HCT116 (cell line): ENCODE results near the gene AGRP. TPM values are rescaled to one million over a fixed set of nuclear protein-coding genes. Genes with fewer than 3 reads are reported as not detected.

ENCODE experiments used
- ATAC-seq: fragments of 200-7000 bp; cut with Tn5 transposase; 2 replicates; pipeline ENCODE4 v1.9.1; 2020; ENCODE audit warnings: mild to moderate bottlenecking, moderate library complexity
- BruUV-seq: library from RNA; stranded (reverse); fragments of 400-500 nt; replicated peaks from 2 replicates; lab custom pipeline; 2021; lab: Mats Ljungman, UMichigan
- CTCF ChIA-PET: fragments of 300-600 bp; sonication (Branson Sonifier 250); formaldehyde crosslinking; loops from one replicate; lab custom pipeline; 2021; ENCODE audit warnings: antibody characterized with exemption; lab: Charles Lee
- POLR2A ChIA-PET: fragments of 300-600, 350-600 bp; sonication (Branson Sonifier 250); formaldehyde crosslinking; loops from one replicate; lab custom pipeline; 2021; ENCODE audit warnings: antibody characterized with exemption; lab: Charles Lee
- RAD21 ChIA-PET, 2 experiments: fragments of 300-600 bp; sonication (Branson Sonifier 250); formaldehyde crosslinking; loops; one replicate each; lab custom pipeline; 2023; ENCODE audit warnings: low total read pairs in 2 of 2; ENCODE audit not compliant: uncharacterized antibody in 2 of 2, unreplicated experiment in 2 of 2, low non-redundant PET in 1 of 2; lab: Charles Lee
- DNase-seq: peaks from one replicate; pipeline ENCODE4 v3.0.0-alpha.2; 2010; ENCODE audit warnings: low read depth, low spot score
- H2AFZ ChIP-seq: fragments of 200-600 bp; shearing (Covaris generic), sonication (generic); 2 replicates; pipeline ENCODE4 v1.6.1; 2017; ENCODE audit warnings: low read depth, mixed run types, mixed read lengths, antibody characterized with exemption, low read length; ENCODE audit not compliant: poor library complexity, severe bottlenecking
- H3K27ac ChIP-seq: 2 replicates; pipeline ENCODE4 v1.5.1; 2012; ENCODE audit warnings: low read depth, low read length
- H3K27me3 ChIP-seq: fragments of 200-600 bp; sonication (generic); 2 replicates; pipeline ENCODE4 v1.6.1; 2016; ENCODE audit warnings: mixed run types, low read length, mixed read lengths; ENCODE audit not compliant: insufficient read depth
- H3K36me3 ChIP-seq, 2 experiments: fragments of 200-500 bp in 1 of 2; fragments of 200-600 bp in 1 of 2; sonication (Bioruptor generic) in 1 of 2; sonication (generic) in 1 of 2; 2 replicates each; pipeline versions ENCODE4 v1.5.1 to v1.6.1; 2014 to 2016; ENCODE audit warnings: low read length in 2 of 2, inconsistent platforms in 1 of 2, mixed read lengths in 1 of 2, mixed run types in 1 of 2; ENCODE audit not compliant: insufficient read depth in 2 of 2, control insufficient read depth in 1 of 2
- H3K4me1 ChIP-seq, 2 experiments: fragments of 200-600 bp in 1 of 2; sonication (generic) in 1 of 2; 2 replicates each; pipeline versions ENCODE4 v1.5.1 to v1.6.1; 2012 to 2017; ENCODE audit warnings: low read length in 2 of 2, inconsistent platforms in 1 of 2, mild to moderate bottlenecking in 1 of 2, mixed read lengths in 1 of 2, mixed run types in 1 of 2, moderate library complexity in 1 of 2; ENCODE audit not compliant: insufficient read depth in 2 of 2, control insufficient read depth in 1 of 2
- H3K4me2 ChIP-seq: fragments of 200-600 bp; sonication (generic); 2 replicates; pipeline ENCODE4 v1.6.1; 2017; ENCODE audit warnings: mixed run types, low read length, mixed read lengths
- H3K4me3 ChIP-seq, 2 experiments: fragments of 200-600 bp in 1 of 2; sonication (generic) in 1 of 2; replicated peaks in 1 of 2; 2 replicates each; pipeline ENCODE4 v1.5.1; 2011 to 2016; ENCODE audit warnings: low read length in 2 of 2, control low read depth in 1 of 2, low read depth in 1 of 2, mild to moderate bottlenecking in 1 of 2, mixed read lengths in 1 of 2, mixed run types in 1 of 2
- H3K79me2 ChIP-seq: fragments of 200-600 bp; sonication (generic); 2 replicates; pipeline ENCODE4 v1.6.1; 2017; ENCODE audit warnings: mild to moderate bottlenecking, mixed run types, low read length, moderate library complexity, mixed read lengths; ENCODE audit not compliant: insufficient read depth
- H3K9ac ChIP-seq: fragments of 200-600 bp; sonication (generic); 2 replicates; pipeline ENCODE4 v1.6.1; 2016; ENCODE audit warnings: low read length, mixed read lengths
- H3K9me2 ChIP-seq: fragments of 200-600 bp; sonication (generic), shearing (Covaris generic); 2 replicates; pipeline ENCODE4 v1.6.1; 2017; ENCODE audit warnings: mixed run types, mild to moderate bottlenecking, moderate library complexity; ENCODE audit not compliant: insufficient read depth
- H3K9me3 ChIP-seq, 2 experiments: fragments of 200-500 bp in 1 of 2; fragments of 200-600 bp in 1 of 2; sonication (Bioruptor generic) in 1 of 2; sonication (generic) in 1 of 2; 2 replicates each; pipeline ENCODE4 v1.6.1; 2014 to 2017; ENCODE audit warnings: low read length in 2 of 2, mixed read lengths in 2 of 2, inconsistent platforms in 1 of 2, low read depth in 1 of 2, mild to moderate bottlenecking in 1 of 2, mixed run types in 1 of 2, moderate library complexity in 1 of 2; ENCODE audit not compliant: control insufficient read depth in 1 of 2, insufficient read depth in 1 of 2
- H4K20me1 ChIP-seq: fragments of 200-600 bp; sonication (generic), shearing (Covaris generic); 2 replicates; pipeline ENCODE4 v1.6.1; 2017; ENCODE audit warnings: mixed run types, mild to moderate bottlenecking, moderate library complexity; ENCODE audit not compliant: insufficient read depth
- ATF3 ChIP-seq: IDR thresholded peaks from 2 replicates; pipeline ENCODE4 v1.6.1; 2012
- CBX3 ChIP-seq: IDR thresholded peaks from 2 replicates; pipeline ENCODE4 v1.6.1; 2012; ENCODE audit warnings: low read depth
- CEBPB ChIP-seq: IDR thresholded peaks from 2 replicates; pipeline ENCODE4 v1.6.1; 2012; ENCODE audit warnings: low read depth
- CTCF ChIP-seq, 3 experiments: fragments of 200-600 bp in 1 of 3; sonication (generic) in 1 of 3; IDR thresholded peaks in 2 of 3; conservative IDR thresholded peaks in 1 of 3; 2 replicates each; pipeline ENCODE4 v1.5.1; 2012 to 2017; ENCODE audit warnings: low read depth in 2 of 3, low read length in 2 of 3, antibody characterized with exemption in 1 of 3, borderline replicate concordance in 1 of 3, control low read depth in 1 of 3, mild to moderate bottlenecking in 1 of 3, mixed read lengths in 1 of 3, mixed run types in 1 of 3, moderate library complexity in 1 of 3; ENCODE audit not compliant: insufficient read depth in 1 of 3
- EGR1 ChIP-seq: IDR thresholded peaks from 2 replicates; pipeline ENCODE4 v1.6.1; 2012; ENCODE audit warnings: low read depth
- ELF1 ChIP-seq: IDR thresholded peaks from 2 replicates; pipeline ENCODE4 v1.6.1; 2012; ENCODE audit warnings: low read depth, borderline replicate concordance
- EZH2 ChIP-seq: fragments of 200-600 bp; sonication (generic); IDR thresholded peaks from 2 replicates; pipeline ENCODE4 v1.6.1; 2017; ENCODE audit warnings: antibody characterized with exemption, mixed run types
- EZH2phosphoT487 ChIP-seq: fragments of 200-600 bp; IDR thresholded peaks from 2 replicates; pipeline ENCODE4 v1.6.1; 2018; ENCODE audit warnings: antibody characterized with exemption, borderline replicate concordance
- FOSL1 ChIP-seq: IDR thresholded peaks from 2 replicates; pipeline ENCODE4 v1.6.1; 2012; ENCODE audit warnings: low read depth
- JUND ChIP-seq: IDR thresholded peaks from 2 replicates; pipeline ENCODE4 v1.6.1; 2012
- MAX ChIP-seq: IDR thresholded peaks from 2 replicates; pipeline ENCODE4 v1.6.1; 2012
- POLR2AphosphoS5 ChIP-seq: IDR thresholded peaks from 2 replicates; pipeline ENCODE4 v1.6.1; 2011; ENCODE audit warnings: mild to moderate bottlenecking, low read depth, low read length, moderate library complexity
- RAD21 ChIP-seq: IDR thresholded peaks from 2 replicates; pipeline ENCODE4 v1.6.1; 2012; ENCODE audit warnings: low read depth, mild to moderate bottlenecking
- REST ChIP-seq: IDR thresholded peaks from 2 replicates; pipeline ENCODE4 v1.6.1; 2012; ENCODE audit warnings: low read depth
- SP1 ChIP-seq: IDR thresholded peaks from 2 replicates; pipeline ENCODE4 v1.6.1; 2012; ENCODE audit warnings: low read depth
- SRF ChIP-seq: IDR thresholded peaks from 2 replicates; pipeline ENCODE4 v1.6.1; 2012; ENCODE audit warnings: low read depth
- YY1 ChIP-seq: IDR thresholded peaks from 2 replicates; pipeline ENCODE4 v1.6.1; 2011; ENCODE audit warnings: low read length, low read depth, moderate library complexity, mild to moderate bottlenecking; ENCODE audit not compliant: insufficient replicate concordance; ENCODE audit errors: extremely low read depth
- ZBTB33 ChIP-seq: IDR thresholded peaks from 2 replicates; pipeline ENCODE4 v1.6.1; 2011; ENCODE audit warnings: mild to moderate bottlenecking, low read length, moderate library complexity; ENCODE audit not compliant: insufficient replicate concordance; ENCODE audit errors: extremely low read depth
- ZFX ChIP-seq: fragments of 450-650 bp; IDR thresholded peaks from 2 replicates; pipeline ENCODE4 v1.6.1; 2017
- intact Hi-C: fragments of 100-400 bp; cut with micrococcal nuclease; formaldehyde crosslinking; loops from 2 replicates; pipeline ENCODE4 v1.10.0; 2022
- total RNA-seq: library from RNA; stranded (reverse); gene quantifications from one replicate; pipeline ENCODE4 v1.2.1, GENCODE V29; 2021; ENCODE audit not compliant: unreplicated experiment

Gene AGRP
- total RNA-seq, 1 experiment from 2014 or later = not detected

- Histone ChIP-seq H3K27ac (no peak overlapping the region), H4K20me1 (no peaks in the 10 kb centered on the region), H3K79me2 (no peaks in the 10 kb centered on the region), H3K4me2 (no peak overlapping the region), H3K4me1 (peaks cover 0 to 3% of the 10 kb centered on the region in 2 experiments; a peak in 1 of 4 replicates), H3K27me3 (no peaks in the 10 kb centered on the region), H3K9me2 (no peaks in the 10 kb centered on the region), H3K36me3 (no peaks in the 10 kb centered on the region), H3K9me3 (no peaks in the 10 kb centered on the region), H3K4me3 (no peak overlapping the region), H2AFZ (no peak overlapping the region), H3K9ac (no peak overlapping the region)
- BruUV-seq = no TSS peak
- ChIA-PET RAD21 (interaction anchor here (0.7 to 2.0 kb wide), 5 partner anchors 19 to 287 kb away, joined by 3 to 7 read pairs (median 4); no protein-coding TSS in a partner anchor), CTCF (interaction anchor here (0.8 to 3.5 kb wide), 16 partner anchors 9 to 552 kb away, joined by 3 to 41 read pairs (median 4); partner anchors contain the start of genes CTCF, HSD11B2 and ZDHHC1), POLR2A (no interaction called here)
- peak; percentile 99 for ATAC-seq
- intact Hi-C loops = loop anchor here (1.0 kb wide), 3 partner anchors 19 to 187 kb away; no protein-coding TSS in a partner anchor
- peak; percentile 54 for DNase-seq
- no peak for TF ChIP-seq JUND
- no peak for TF ChIP-seq CEBPB
- TF ChIP-seq CBX3 = no peak
- peak; percentile 87 for TF ChIP-seq YY1
- no peak for TF ChIP-seq FOSL1
- TF ChIP-seq CTCF (IDR thresholded peaks at IDR 0.05 in 2 of 3, conservative IDR thresholded peaks at IDR 0.05 in 1 of 3; ENCODE audit: borderline replicate concordance in 1 of 3, insufficient read depth in 1 of 3, low read depth in 2 of 3, low read length in 2 of 3) = peak; percentile 85 to 93 (median 91)
- no peak for TF ChIP-seq ATF3
- TF ChIP-seq EZH2 = no peak
- TF ChIP-seq POLR2AphosphoS5 = no peak
- peak; percentile 94 for TF ChIP-seq RAD21
- no peak for TF ChIP-seq EGR1
- no peak for TF ChIP-seq REST
- TF ChIP-seq SP1 = no peak
- no peak for TF ChIP-seq ZFX
- no peak for TF ChIP-seq EZH2phosphoT487
- no peak for TF ChIP-seq SRF
- TF ChIP-seq ZBTB33 = no peak
- TF ChIP-seq MAX = no peak
- no peak for TF ChIP-seq ELF1
These were observed 35.8 kb downstream of the AGRP start for GRCh38 chr16:67447508-67448076.
